ENCODE data around the gene IL32. TPM values are rescaled to one million over a fixed set of nuclear protein-coding genes. Genes with fewer than 3 reads are reported as not detected.
A peak's percentile ranks its signal among the peaks of the same experiment; 100 is the strongest.

Gene IL32
- polyA plus RNA-seq, 2 of the 4 experiments (the other 2 are of a cell fraction): 8.9 to 20.2 TPM

DNA sequence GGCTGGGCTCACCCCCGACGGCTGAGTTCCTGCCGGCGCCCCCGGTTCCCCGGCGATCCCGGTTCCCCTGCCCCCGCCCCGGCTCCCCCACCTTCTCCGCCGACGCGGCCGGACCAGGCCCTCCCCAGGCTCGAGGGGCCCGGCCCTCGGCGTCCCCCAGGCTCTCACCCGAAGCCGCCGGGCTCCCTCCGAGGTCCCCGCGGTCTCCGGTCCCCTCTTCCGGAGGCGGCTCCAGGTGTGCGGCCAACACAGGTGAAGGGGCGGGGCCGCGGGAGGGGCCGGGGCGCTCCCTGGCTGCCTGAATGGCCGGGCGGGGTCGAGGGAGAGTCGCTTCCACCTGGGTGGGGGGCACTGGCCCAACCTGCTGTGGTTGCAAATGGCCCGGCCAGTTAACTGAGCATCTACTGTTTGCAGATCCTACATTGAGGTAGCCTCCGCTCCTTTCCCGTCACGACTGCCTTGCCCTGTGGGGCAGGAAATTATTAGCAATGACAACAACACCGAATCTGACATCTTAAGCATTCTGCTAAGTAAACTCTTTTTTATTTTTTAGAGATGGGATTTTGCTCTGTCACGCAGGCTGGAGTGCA is 28.6 kb upstream of the IL32 start, which contains the start of gene BICDL2:
BICDL2 (minus strand) TSS at position 219 of the 590 bp plus-strand sequence. CDS start 1,448 bp downstream, outside the sequence.
- ATAC-seq: no peak
- ChIA-PET POLR2A (no interaction called here), CTCF (interaction anchor here (0.9 to 11.8 kb wide), 3 partner anchors 7 to 22 kb away, joined by 4 to 178 read pairs (median 6); no protein-coding TSS in a partner anchor)
- 0 out of 3 replicates have a peak, but pooled peaks cover 4% of the 10 kb centered on the region for H3K4me1 ChIP-seq
- H3K27ac ChIP-seq: peak within 1 kb of the TSS in 1 of 2 experiments; percentile 43; a peak in 2 of 6 replicates
- no peak for TF ChIP-seq RFX5 (IDR thresholded peaks at IDR 0.05)
- TF ChIP-seq ZSCAN20 (CRISPR knock-in tag; IDR thresholded peaks at IDR 0.05): no peak
- no peak for TF ChIP-seq ESRRA (IDR thresholded peaks at IDR 0.05; ENCODE audit: borderline replicate concordance, low read length)
- TF ChIP-seq, protein P1, sequence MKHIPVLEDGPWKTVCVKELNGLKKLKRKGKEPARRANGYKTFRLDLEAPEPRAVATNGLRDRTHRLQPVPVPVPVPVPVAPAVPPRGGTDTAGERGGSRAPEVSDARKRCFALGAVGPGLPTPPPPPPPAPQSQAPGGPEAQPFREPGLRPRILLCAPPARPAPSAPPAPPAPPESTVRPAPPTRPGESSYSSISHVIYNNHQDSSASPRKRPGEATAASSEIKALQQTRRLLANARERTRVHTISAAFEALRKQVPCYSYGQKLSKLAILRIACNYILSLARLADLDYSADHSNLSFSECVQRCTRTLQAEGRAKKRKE (CRISPR knock-in tag; IDR thresholded peaks at IDR 0.05; ENCODE audit: low read depth): no peak
- TF ChIP-seq POLR2AphosphoS2 (conservative IDR thresholded peaks at IDR 0.05; ENCODE audit: low read length): no peak
- no peaks in the 10 kb centered on the region for H3K9me3 ChIP-seq
- H3K4me3 ChIP-seq: peak within 1 kb of the TSS; percentile 30; the same call in 1 of the 3 replicates
- WGBS (ENCODE audit: missing lambda C conversion rate): 64% methylated on average over 11 of the region's 44 CpGs
- DNase-seq (ENCODE audit: low read depth in 1 of 2, low spot score in 1 of 2): no peak
- FAIRE-seq: no peak
- H3K4me2 ChIP-seq: peak within 1 kb of the TSS; percentile 68

DNA sequence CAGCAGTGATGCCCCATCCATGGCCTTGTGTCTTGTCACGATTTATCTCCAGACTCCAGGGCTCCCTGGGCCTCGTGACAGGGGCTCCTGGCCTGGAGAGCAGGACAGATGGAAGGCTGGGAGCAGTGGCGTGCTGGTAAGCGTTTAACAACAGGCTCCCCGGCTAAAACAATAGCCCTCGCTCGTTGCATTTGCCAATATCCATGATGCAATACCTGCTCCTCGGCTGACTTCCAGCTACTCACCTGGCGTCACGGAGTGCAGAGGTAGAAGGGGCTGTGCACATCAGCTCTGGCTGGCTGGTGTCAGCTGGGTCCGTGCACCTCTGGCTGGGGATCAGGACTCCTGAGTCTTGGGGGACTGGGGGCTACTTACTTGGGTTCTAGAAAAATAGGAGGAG is 27.2 kb upstream of the IL32 start:
- ChIA-PET CTCF (interaction anchor here (1.0 to 11.8 kb wide), 4 partner anchors 9 to 127 kb away, joined by 3 to 178 read pairs (median 7); no protein-coding TSS in a partner anchor), POLR2A (no interaction called here)
- no peak overlapping the region for H3K4me2 ChIP-seq
- H3K27ac ChIP-seq: no peak overlapping the region
- no peak for TF ChIP-seq BHLHE40 (IDR thresholded peaks at IDR 0.05; ENCODE audit: low read depth, low read length)
- TF ChIP-seq, protein P1 (CRISPR knock-in tag; IDR thresholded peaks at IDR 0.05; ENCODE audit: low read depth): no peak
- TF ChIP-seq CBX2 (IDR thresholded peaks at IDR 0.05; ENCODE audit: borderline replicate concordance, low read depth): no peak
- no peak for TF ChIP-seq RARB (CRISPR knock-in tag; IDR thresholded peaks at IDR 0.05)
- TF ChIP-seq SREBF2 (IDR thresholded peaks at IDR 0.05): no peak
- no peak for TF ChIP-seq CBX8 (IDR thresholded peaks at IDR 0.05)
- TF ChIP-seq, protein P2, sequence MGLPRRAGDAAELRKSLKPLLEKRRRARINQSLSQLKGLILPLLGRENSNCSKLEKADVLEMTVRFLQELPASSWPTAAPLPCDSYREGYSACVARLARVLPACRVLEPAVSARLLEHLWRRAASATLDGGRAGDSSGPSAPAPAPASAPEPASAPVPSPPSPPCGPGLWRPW (IDR thresholded peaks at IDR 0.05): no peak
- TF ChIP-seq TFCP2L1 (CRISPR knock-in tag; IDR thresholded peaks at IDR 0.05): no peak
- TF ChIP-seq HDAC2 (IDR thresholded peaks at IDR 0.05): no peak
- TF ChIP-seq, protein P3, sequence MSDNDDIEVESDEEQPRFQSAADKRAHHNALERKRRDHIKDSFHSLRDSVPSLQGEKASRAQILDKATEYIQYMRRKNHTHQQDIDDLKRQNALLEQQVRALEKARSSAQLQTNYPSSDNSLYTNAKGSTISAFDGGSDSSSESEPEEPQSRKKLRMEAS (IDR thresholded peaks at IDR 0.05): no peak
- no peak for TF ChIP-seq HOXB5 (CRISPR knock-in tag; IDR thresholded peaks at IDR 0.05)
- TF ChIP-seq RNF2 (IDR thresholded peaks at IDR 0.05; ENCODE audit: borderline replicate concordance, low read depth): no peak
- TF ChIP-seq, protein P4, sequence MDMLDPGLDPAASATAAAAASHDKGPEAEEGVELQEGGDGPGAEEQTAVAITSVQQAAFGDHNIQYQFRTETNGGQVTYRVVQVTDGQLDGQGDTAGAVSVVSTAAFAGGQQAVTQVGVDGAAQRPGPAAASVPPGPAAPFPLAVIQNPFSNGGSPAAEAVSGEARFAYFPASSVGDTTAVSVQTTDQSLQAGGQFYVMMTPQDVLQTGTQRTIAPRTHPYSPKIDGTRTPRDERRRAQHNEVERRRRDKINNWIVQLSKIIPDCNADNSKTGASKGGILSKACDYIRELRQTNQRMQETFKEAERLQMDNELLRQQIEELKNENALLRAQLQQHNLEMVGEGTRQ (IDR thresholded peaks at IDR 0.05): no peak
- no peak for TF ChIP-seq CHD4 (IDR thresholded peaks at IDR 0.05; ENCODE audit: borderline replicate concordance)
- no peak for TF ChIP-seq ZC3H11A (IDR thresholded peaks at IDR 0.05)
- ATAC-seq: peak in 1 of 2 experiments; percentile 1; a peak in 1 of 6 replicates
- FAIRE-seq: no peak
- DNase-seq (ENCODE audit: low read depth in 1 of 2, low spot score in 1 of 2): no peak
- H3K4me1 ChIP-seq: 0 out of 3 replicates have a peak, but pooled peaks cover 4% of the 10 kb centered on the region
- H3K4me3 ChIP-seq: no peak overlapping the region
- no peaks in the 10 kb centered on the region for H3K9me3 ChIP-seq
- 45% methylated on average over 11 of the region's 11 CpGs for WGBS (ENCODE audit: missing lambda C conversion rate)

DNA sequence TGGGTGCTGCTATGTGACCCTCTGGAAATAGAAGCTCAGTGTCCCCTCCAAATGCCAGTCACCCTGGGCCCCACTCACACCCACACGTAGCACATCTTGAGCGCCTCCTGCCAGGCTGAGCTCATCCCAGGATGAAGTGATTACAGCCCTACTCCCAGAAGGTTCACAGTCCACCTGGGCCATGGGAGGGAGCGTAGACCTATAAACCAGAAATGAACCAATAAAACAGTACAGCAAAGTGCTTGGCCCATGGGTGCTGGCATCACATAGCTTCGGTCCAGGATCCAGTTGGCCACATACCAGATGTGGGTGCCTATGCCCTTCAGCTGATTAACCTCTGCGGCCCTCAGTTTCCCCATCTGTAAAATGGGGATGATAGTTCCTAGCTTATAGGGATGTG is 26.5 kb upstream of the IL32 start:
- TF ChIP-seq HOXA7 (CRISPR knock-in tag; IDR thresholded peaks at IDR 0.05) (no peak), SMC3 (IDR thresholded peaks at IDR 0.05) (no peak), MYC (IDR thresholded peaks at IDR 0.05; ENCODE audit: borderline replicate concordance, low read length) (no peak), FOXS1 (CRISPR knock-in tag; IDR thresholded peaks at IDR 0.05) (no peak), GATA3 (IDR thresholded peaks at IDR 0.05; ENCODE audit: borderline replicate concordance) (no peak), NFE2L2 (conservative IDR thresholded peaks at IDR 0.05; ENCODE audit: low read length) (no peak), ZFP36 (IDR thresholded peaks at IDR 0.05; ENCODE audit: borderline replicate concordance, partially characterized antibody) (no peak), HEYL (CRISPR knock-in tag; IDR thresholded peaks at IDR 0.05) (no peak), HOXB5 (CRISPR knock-in tag; IDR thresholded peaks at IDR 0.05) (no peak), ZC3H11A (IDR thresholded peaks at IDR 0.05) (no peak), CBX2 (IDR thresholded peaks at IDR 0.05; ENCODE audit: borderline replicate concordance, low read depth) (no peak), POLR2A (IDR thresholded peaks at IDR 0.05; ENCODE audit: low read length) (no peak), CBX8 (IDR thresholded peaks at IDR 0.05) (no peak), TFCP2L1 (CRISPR knock-in tag; IDR thresholded peaks at IDR 0.05) (no peak)
- TF ChIP-seq, protein P5, sequence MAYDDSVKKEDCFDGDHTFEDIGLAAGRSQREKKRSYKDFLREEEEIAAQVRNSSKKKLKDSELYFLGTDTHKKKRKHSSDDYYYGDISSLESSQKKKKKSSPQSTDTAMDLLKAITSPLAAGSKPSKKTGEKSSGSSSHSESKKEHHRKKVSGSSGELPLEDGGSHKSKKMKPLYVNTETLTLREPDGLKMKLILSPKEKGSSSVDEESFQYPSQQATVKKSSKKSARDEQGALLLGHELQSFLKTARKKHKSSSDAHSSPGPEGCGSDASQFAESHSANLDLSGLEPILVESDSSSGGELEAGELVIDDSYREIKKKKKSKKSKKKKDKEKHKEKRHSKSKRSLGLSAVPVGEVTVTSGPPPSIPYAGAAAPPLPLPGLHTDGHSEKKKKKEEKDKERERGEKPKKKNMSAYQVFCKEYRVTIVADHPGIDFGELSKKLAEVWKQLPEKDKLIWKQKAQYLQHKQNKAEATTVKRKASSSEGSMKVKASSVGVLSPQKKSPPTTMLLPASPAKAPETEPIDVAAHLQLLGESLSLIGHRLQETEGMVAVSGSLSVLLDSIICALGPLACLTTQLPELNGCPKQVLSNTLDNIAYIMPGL (CRISPR knock-in tag; IDR thresholded peaks at IDR 0.05; ENCODE audit: borderline replicate concordance): no peak
- Histone ChIP-seq H3K4me1 (0 out of 3 replicates have a peak, but pooled peaks cover 4% of the 10 kb centered on the region), H3K4me3 (no peak overlapping the region), H3K27ac (no peak overlapping the region), H3K4me2 (no peak overlapping the region), H3K9me3 (no peaks in the 10 kb centered on the region)
- POLR2A ChIA-PET: interaction anchor here (0.5 kb wide), 1 partner anchor 20 kb away, joined by 3 read pairs; no protein-coding TSS in a partner anchor
- CTCF ChIA-PET: interaction anchor here (0.6 to 11.8 kb wide), 6 partner anchors 9 to 126 kb away, joined by 3 to 178 read pairs (median 5); no protein-coding TSS in a partner anchor
- 86% methylated on average over 5 of the region's 5 CpGs for WGBS (ENCODE audit: missing lambda C conversion rate)
- ATAC-seq (peak; percentile 2 to 8; a peak in 1 of 6 replicates), DNase-seq (ENCODE audit: low read depth in 1 of 2, low spot score in 1 of 2) (no peak), FAIRE-seq (no peak)

All from A549 (cell line).